ENCODE data around the gene PDHX.

PDHX gene

GRCh38 chr11:34957606-34958005, 41.2 kb downstream of the PDHX start:
- DNase-seq (ENCODE audit: low read depth), result no peak

- DNase-seq (ENCODE audit: low read depth), result no peak
Observed at GRCh38 chr11:34959770-34960169, 43.4 kb downstream of the PDHX start.

GRCh38 chr11:34960277-34960676, 43.9 kb downstream of the PDHX start:
- DNase-seq (ENCODE audit: low read depth), result no peak

GRCh38 chr11:34962034-34962433, 45.6 kb downstream of the PDHX start:
- no peak for DNase-seq (ENCODE audit: low read depth)

GRCh38 chr11:34963351-34963750, 46.9 kb downstream of the PDHX start:
- no peak for DNase-seq (ENCODE audit: low read depth)

GRCh38 chr11:34964610-34965331, 48.4 kb downstream of the PDHX start:
- no peak for DNase-seq (ENCODE audit: low read depth)

- no peak for DNase-seq (ENCODE audit: low read depth)
Observed at GRCh38 chr11:34968862-34969261, 52.4 kb downstream of the PDHX start.

GRCh38 chr11:34970033-34970432, 53.6 kb downstream of the PDHX start:
- no peak for DNase-seq (ENCODE audit: low read depth)

GRCh38 chr11:34970480-34970879, 54.1 kb downstream of the PDHX start:
- DNase-seq (ENCODE audit: low read depth), result peak; percentile 26

GRCh38 chr11:34971928-34972327, 55.5 kb downstream of the PDHX start:
- no peak for DNase-seq (ENCODE audit: low read depth)

GRCh38 chr11:34972366-34972765, 55.9 kb downstream of the PDHX start:
- no peak for DNase-seq (ENCODE audit: low read depth)

- DNase-seq (ENCODE audit: low read depth), result peak; percentile 79
Observed at GRCh38 chr11:34972892-34973291, 56.5 kb downstream of the PDHX start.

GRCh38 chr11:34975482-34975881, 59.1 kb downstream of the PDHX start:
- DNase-seq (ENCODE audit: low read depth), result no peak

GRCh38 chr11:34976496-34977088, 60.2 kb downstream of the PDHX start:
- no peak for DNase-seq (ENCODE audit: low read depth)

GRCh38 chr11:34977089-34977912, 60.9 kb downstream of the PDHX start:
- DNase-seq (ENCODE audit: low read depth), result peak; percentile 37

- DNase-seq (ENCODE audit: low read depth), result no peak
Observed at GRCh38 chr11:34978236-34979191, 62.1 kb downstream of the PDHX start.

GRCh38 chr11:34984514-34984913, 68.1 kb downstream of the PDHX start:
- no peak for DNase-seq (ENCODE audit: low read depth)

- DNase-seq (ENCODE audit: low read depth), result no peak
Observed at GRCh38 chr11:34986883-34987520, 70.6 kb downstream of the PDHX start.

- DNase-seq (ENCODE audit: low read depth), result no peak
Observed at GRCh38 chr11:34987617-34988016, 71.2 kb downstream of the PDHX start.

GRCh38 chr11:34988294-34989255, 72.2 kb downstream of the PDHX start:
- DNase-seq (ENCODE audit: low read depth), result no peak

Data from GM04503 (cell line).